ENCODE results near the gene TRIM63. TPM values are rescaled to one million over a fixed set of nuclear protein-coding genes. Genes with fewer than 3 reads are reported as not detected.

Gene TRIM63
- total RNA-seq, 4 donors from 2014 or later = 0.77 to 5.4 TPM; not detected in 2

DNA sequence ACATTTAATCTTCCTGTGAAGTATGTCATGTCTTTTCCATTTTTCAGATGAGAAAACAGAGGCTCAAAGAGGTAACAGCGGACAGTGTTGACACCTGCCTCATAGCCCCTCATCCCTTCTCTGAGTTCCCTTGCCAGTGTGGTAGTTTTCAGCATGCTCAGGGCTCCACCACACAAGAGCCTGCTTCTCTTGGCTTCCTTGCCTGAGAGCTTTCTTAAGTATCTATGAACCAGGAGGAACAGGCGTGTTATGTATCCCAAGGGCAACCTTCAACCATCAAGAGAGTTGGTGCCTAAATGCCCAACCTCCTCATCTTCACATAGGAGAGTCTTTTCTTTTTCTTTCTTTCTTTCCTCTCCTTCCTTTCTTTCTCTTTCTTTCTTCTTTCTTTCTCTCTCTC, 63.7 kb downstream of the TRIM63 start:
- Histone ChIP-seq H3K27me3 (no peaks in the 10 kb centered on the region), H3K4me1 (no peaks in the 10 kb centered on the region), H3K9me3 (no peaks in the 10 kb centered on the region), H3K27ac (no peak overlapping the region), H3K4me3 (no peak overlapping the region), H3K36me3 (no peaks in the 10 kb centered on the region)
- DNase-seq = no peak
- TF ChIP-seq, protein P1, sequence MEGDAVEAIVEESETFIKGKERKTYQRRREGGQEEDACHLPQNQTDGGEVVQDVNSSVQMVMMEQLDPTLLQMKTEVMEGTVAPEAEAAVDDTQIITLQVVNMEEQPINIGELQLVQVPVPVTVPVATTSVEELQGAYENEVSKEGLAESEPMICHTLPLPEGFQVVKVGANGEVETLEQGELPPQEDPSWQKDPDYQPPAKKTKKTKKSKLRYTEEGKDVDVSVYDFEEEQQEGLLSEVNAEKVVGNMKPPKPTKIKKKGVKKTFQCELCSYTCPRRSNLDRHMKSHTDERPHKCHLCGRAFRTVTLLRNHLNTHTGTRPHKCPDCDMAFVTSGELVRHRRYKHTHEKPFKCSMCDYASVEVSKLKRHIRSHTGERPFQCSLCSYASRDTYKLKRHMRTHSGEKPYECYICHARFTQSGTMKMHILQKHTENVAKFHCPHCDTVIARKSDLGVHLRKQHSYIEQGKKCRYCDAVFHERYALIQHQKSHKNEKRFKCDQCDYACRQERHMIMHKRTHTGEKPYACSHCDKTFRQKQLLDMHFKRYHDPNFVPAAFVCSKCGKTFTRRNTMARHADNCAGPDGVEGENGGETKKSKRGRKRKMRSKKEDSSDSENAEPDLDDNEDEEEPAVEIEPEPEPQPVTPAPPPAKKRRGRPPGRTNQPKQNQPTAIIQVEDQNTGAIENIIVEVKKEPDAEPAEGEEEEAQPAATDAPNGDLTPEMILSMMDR (IDR thresholded peaks at IDR 0.05) = no peak
- TF ChIP-seq POLR2A (IDR thresholded peaks at IDR 0.05) = no peak
- intact Hi-C loops (cut with DNase I; ENCODE audit: low total_unique reads) = no loop called here

DNA sequence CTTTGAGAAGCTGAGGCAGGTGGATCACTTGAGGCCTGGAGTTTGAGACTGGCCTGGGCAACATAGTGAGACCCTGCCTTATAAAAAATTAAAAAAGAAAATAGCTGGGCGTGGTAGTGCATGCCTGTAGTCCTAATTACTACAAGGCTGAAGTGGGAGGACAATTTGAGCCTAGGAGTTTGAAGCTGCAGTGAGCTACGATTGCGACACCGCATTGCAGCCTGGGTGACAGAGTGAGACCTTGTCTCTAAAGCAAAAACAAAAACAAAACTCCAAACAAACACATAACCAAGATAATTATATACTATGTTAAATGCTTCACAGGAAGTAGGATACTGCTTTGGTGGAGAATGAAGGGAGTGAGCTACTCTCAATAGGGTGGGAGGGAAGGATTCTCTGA, 64.2 kb downstream of the TRIM63 start:
- intact Hi-C loops (cut with DNase I; ENCODE audit: low total_unique reads) = no loop called here

More for the DNA sequence above, 64.2 kb downstream of the TRIM63 start:
- Histone ChIP-seq H3K4me3 (no peak overlapping the region), H3K27ac (no peak overlapping the region), H3K36me3 (no peaks in the 10 kb centered on the region), H3K4me1 (no peaks in the 10 kb centered on the region), H3K9me3 (no peaks in the 10 kb centered on the region), H3K27me3 (no peaks in the 10 kb centered on the region)
- no peak for DNase-seq
- no peak for TF ChIP-seq POLR2A (IDR thresholded peaks at IDR 0.05)
- TF ChIP-seq, protein P1 (IDR thresholded peaks at IDR 0.05) = no peak

Small RNA genes lying within 50 kb of the gene (small RNA-seq; reads per million reads assigned to genes)
- gene RF00283 (not detected), gene RF00492 (not detected)

Other genes with a start within 250 kb of the TRIM63 start
- gene MTFR1L, start 247.7 kb downstream of the TRIM63 start, total RNA-seq = 100 to 1,000 TPM in 1 of 4 donors, 10 to 100 TPM in 3; 51.5 to 106 (median 63.7) TPM
- 1 to 10 TPM in 1 of 4 donors, not detected in 3; 1.1 TPM for gene AUNIP, start 208.2 kb downstream of the TRIM63 start, total RNA-seq
- 10 to 100 TPM in 2 of 4 donors, 1 to 10 TPM in 2; 4.7 to 20.1 (median 9.9) TPM for gene PAQR7, start 191.9 kb downstream of the TRIM63 start, total RNA-seq
- gene STMN1, start 161.2 kb downstream of the TRIM63 start, total RNA-seq = 100 to 1,000 TPM in 1 of 4 donors, 10 to 100 TPM in 3; 34.6 to 100 (median 78.2) TPM
- gene PAFAH2, start 69.6 kb downstream of the TRIM63 start, total RNA-seq = 10 to 100 TPM in 1 of 4 donors, 1 to 10 TPM in 3; 6.2 to 12.3 (median 9.2) TPM
- 1 to 10 TPM in 2 of 4 donors, under 1 TPM in 1, not detected in 1; 0.26 to 2.7 (median 1.7) TPM for gene EXTL1, start 45.9 kb downstream of the TRIM63 start, total RNA-seq
- under 1 TPM in 2 of 4 donors, not detected in 2; 0.07 to 0.49 TPM for gene SLC30A2, start 21.5 kb downstream of the TRIM63 start, total RNA-seq
- 10 to 100 TPM; 13.8 to 95.6 (median 20.9) TPM for gene PDIK1L, start 44.2 kb upstream of the TRIM63 start, total RNA-seq
- 10 to 100 TPM in 2 of 4 donors, 1 to 10 TPM in 2; 3.2 to 21.0 (median 14.0) TPM for gene FAM110D, start 91.4 kb upstream of the TRIM63 start, total RNA-seq
- not detected for gene C1orf232, start 101.3 kb upstream of the TRIM63 start, total RNA-seq
- gene ZNF593, start 102.3 kb upstream of the TRIM63 start, total RNA-seq = 10 to 100 TPM in 3 of 4 donors, 1 to 10 TPM in 1; 7.9 to 27.1 (median 16.3) TPM
- not detected for gene ZNF593OS, start 104.2 kb upstream of the TRIM63 start, total RNA-seq
- gene CNKSR1, start 109.9 kb upstream of the TRIM63 start, total RNA-seq = 10 to 100 TPM in 2 of 4 donors, 1 to 10 TPM in 1, under 1 TPM in 1; 0.29 to 13.3 (median 7.2) TPM
- not detected for gene CATSPER4, start 123.0 kb upstream of the TRIM63 start, total RNA-seq
- 10 to 100 TPM in 1 of 4 donors, 1 to 10 TPM in 3; 1.8 to 14.0 (median 5.3) TPM for gene CEP85, start 166.6 kb upstream of the TRIM63 start, total RNA-seq
- gene SH3BGRL3, start 212.5 kb upstream of the TRIM63 start, total RNA-seq = 10 to 100 TPM in 3 of 4 donors, 1 to 10 TPM in 1; 5.0 to 86.6 (median 52.3) TPM
- gene UBXN11, start 239.0 kb upstream of the TRIM63 start, total RNA-seq = 10 to 100 TPM in 3 of 4 donors, 1 to 10 TPM in 1; 7.4 to 36.5 (median 13.4) TPM

All from uterus (tissue), 4 donors.